NT2/D1 (cell line): ENCODE data around the gene ZFAND2B.

Experiments
- SUZ12 ChIP-seq: IDR thresholded peaks from 2 replicates; pipeline ENCODE4 v1.6.1; 2011; ENCODE audit not compliant: insufficient read length, insufficient read depth; ENCODE audit errors: extremely low read depth
- YY1 ChIP-seq: IDR thresholded peaks from 2 replicates; pipeline ENCODE4 v1.6.1; 2011; ENCODE audit not compliant: insufficient read length, insufficient read depth
- ZNF274 ChIP-seq: IDR thresholded peaks from 2 replicates; pipeline ENCODE4 v1.6.1; 2011; ENCODE audit warnings: mild to moderate bottlenecking, low read depth, low read length

DNA sequence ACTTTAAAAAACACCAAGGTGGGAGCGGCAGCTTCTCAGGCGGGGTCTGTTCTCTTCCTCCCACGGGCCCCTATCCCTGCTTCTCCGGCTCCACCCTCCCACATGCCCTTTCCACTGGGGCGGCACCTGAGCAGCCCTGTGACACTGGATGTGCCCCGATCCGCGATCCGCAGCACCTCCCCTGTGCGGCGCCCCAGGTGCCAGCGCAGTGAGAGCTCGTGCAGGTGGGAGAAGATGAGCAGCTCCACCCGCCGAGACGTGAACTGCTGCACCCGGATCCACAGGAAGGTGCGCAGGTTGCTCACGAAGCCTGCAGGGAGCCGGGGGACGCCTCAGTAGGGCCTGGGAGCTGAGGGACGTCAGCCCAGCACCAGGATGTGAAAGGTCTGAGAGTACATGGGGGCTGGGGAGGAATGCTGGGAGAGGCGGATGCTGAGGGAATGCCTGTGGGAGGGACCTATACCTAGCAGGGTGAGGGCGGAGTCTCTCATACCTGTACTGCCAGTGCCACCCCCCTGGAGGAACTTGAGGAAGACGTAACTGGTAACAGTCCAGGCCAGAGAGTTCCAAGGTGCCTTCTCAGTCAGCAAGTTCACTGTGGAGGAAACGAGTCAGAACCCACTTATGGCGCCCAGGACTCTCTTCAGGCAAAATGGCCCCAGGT lies 9.4 kb downstream of the ZFAND2B start:
- TF ChIP-seq YY1 = no peak
- TF ChIP-seq SUZ12 = no peak
- no peak for TF ChIP-seq ZNF274
